ENCODE measurements around the gene FNIP2.
A peak's percentile ranks its signal among the peaks of the same experiment; 100 is the strongest.

The FNIP2 gene

DNA sequence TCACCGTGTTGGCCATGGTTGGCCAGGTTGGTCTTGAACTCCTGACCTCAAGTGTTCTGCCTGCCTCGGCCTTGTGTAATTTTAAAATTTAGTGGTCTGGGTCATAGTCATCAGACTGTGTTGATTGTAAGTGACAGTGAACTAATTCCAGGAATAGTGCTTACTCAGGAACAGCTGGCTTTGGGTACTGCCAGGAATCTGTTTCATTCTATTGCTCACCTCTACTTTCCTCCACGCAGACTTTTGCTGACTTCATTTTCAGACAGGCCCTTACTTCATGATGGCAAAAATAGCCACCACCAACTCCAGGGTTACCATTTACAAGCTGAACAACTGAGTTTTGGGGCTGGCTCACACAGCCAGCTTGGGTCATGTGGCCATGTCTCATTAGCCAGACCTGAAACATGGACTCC is 54.6 kb downstream of the FNIP2 start:
- intact Hi-C loops (cut with DNase I; ENCODE audit: low total_unique reads) = no loop called here
- H3K4me1 ChIP-seq = peaks cover 0 to 94% (median 61%) of the 10 kb centered on the region in 4 donors
- H3K27me3 ChIP-seq = no peaks in the 10 kb centered on the region
- H3K4me3 ChIP-seq = no peak overlapping the region
- H3K9me3 ChIP-seq = no peaks in the 10 kb centered on the region
- TF ChIP-seq, protein P1, sequence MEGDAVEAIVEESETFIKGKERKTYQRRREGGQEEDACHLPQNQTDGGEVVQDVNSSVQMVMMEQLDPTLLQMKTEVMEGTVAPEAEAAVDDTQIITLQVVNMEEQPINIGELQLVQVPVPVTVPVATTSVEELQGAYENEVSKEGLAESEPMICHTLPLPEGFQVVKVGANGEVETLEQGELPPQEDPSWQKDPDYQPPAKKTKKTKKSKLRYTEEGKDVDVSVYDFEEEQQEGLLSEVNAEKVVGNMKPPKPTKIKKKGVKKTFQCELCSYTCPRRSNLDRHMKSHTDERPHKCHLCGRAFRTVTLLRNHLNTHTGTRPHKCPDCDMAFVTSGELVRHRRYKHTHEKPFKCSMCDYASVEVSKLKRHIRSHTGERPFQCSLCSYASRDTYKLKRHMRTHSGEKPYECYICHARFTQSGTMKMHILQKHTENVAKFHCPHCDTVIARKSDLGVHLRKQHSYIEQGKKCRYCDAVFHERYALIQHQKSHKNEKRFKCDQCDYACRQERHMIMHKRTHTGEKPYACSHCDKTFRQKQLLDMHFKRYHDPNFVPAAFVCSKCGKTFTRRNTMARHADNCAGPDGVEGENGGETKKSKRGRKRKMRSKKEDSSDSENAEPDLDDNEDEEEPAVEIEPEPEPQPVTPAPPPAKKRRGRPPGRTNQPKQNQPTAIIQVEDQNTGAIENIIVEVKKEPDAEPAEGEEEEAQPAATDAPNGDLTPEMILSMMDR (IDR thresholded peaks at IDR 0.05) = no peak
- peak overlapping the region; percentile 62 to 75 for H3K27ac ChIP-seq
- DNase-seq = no peak
- no peaks in the 10 kb centered on the region for H3K36me3 ChIP-seq

DNA sequence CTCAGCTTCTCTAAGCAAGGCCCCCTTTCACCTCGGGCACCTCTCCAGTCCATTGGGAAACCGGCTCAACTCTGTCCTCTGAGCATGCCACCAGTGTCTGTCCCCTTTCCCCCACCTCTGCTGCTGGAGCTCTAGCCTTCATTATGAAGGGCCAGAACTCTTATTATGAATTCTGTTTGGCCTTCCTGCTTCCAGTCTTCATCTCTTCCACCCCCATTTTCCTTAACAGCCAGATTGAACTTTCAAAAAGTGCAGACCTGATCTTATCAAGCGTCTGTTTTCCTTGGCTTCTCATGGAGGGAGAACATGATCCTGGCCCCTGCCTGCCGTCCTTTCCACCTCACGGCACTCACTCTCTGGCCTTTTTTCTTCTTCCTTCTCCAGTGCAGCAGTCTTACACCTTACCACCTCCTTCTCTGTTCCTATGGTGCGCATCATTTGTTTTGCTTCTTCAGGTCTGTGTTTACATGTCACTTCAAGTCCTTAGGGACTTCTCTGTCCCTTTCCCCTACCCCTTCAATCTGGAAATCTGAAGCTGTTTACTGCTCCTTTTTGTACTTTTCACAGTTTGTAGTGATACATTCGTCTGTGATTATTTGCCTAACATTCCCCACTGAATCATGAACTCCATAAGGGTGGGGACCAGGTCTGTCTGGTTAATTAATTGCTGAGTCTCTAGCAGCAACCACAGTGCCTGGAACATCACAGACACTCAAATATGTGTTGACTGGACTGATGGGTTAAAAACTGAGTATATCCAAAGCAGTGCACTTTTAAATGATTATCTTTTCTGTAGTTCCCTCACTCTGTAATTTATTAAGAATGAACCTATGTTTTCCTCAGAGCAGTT is 55.8 kb downstream of the FNIP2 start:
- DNase-seq = no peak
- H3K4me3 ChIP-seq = no peak overlapping the region
- TF ChIP-seq, protein P1 (IDR thresholded peaks at IDR 0.05) = no peak
- peaks cover 0 to 82% (median 53%) of the 10 kb centered on the region in 4 donors for H3K4me1 ChIP-seq
- H3K27ac ChIP-seq = peak overlapping the region; percentile 62 to 75
- intact Hi-C loops (cut with DNase I; ENCODE audit: low total_unique reads) = no loop called here
- H3K27me3 ChIP-seq = no peaks in the 10 kb centered on the region
- peaks cover 0 to 7% (median 6%) of the 10 kb centered on the region in 3 donors for H3K36me3 ChIP-seq
- H3K9me3 ChIP-seq = no peaks in the 10 kb centered on the region

DNA sequence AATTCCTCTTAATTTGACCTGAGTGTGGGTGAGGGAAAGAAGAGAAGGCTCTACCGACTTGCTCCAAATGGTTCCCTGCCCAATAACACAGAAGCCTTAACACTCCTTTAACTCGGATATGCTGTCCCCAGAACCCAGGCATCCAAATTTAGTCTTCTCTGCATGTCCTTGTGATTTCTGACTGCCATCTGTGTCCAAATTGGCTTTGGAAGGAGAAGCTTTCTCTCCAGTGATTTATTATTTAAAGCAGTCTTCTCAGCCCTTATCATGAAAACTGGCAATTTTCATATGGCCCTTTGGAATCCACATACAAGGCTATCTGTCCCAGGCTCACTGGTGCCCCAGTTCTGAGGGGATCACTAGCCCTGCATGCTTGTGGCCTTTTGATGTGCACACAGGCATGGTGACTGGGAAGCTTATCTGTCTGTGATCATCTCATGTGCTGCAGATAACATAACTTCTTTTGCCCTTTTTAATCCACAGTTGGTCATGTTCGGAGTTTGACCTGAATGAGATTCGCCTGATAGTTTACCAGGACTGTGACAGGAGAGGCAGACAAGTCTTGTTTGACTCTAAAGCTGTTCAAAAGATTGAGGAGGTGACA is 56.7 kb downstream of the FNIP2 start:
- Histone ChIP-seq H3K27ac (peak overlapping the region; percentile 62 to 75), H3K4me1 (peaks cover 0 to 73% (median 45%) of the 10 kb centered on the region in 4 donors), H3K9me3 (no peaks in the 10 kb centered on the region), H3K27me3 (no peaks in the 10 kb centered on the region), H3K36me3 (peaks cover 2 to 10% (median 7%) of the 10 kb centered on the region in 3 donors), H3K4me3 (no peak overlapping the region)
- no peak for DNase-seq
- intact Hi-C loops (cut with DNase I; ENCODE audit: low total_unique reads) = no loop called here
- TF ChIP-seq, protein P1 (IDR thresholded peaks at IDR 0.05) = no peak

DNA sequence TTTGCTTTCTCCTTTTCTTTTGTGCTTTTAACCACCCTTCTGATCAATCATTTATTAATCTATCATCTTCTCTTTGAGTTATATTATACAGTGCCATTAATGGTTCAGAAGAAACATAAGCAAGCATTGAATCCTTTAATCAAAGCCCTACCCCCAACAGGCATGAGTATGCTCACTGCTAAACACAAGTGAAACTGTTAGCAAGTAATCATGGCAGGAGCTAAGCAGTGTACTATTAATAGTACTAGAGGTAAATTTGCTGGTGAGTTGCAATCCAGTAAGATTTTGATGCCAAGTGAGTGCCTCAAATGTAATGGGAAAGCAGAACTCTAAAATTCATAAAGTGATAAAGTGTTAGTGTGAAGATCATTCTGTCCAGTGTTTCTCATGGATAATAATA is 57.2 kb downstream of the FNIP2 start:
- peaks cover 0 to 68% (median 41%) of the 10 kb centered on the region in 4 donors for H3K4me1 ChIP-seq
- TF ChIP-seq, protein P1 (IDR thresholded peaks at IDR 0.05) = no peak
- DNase-seq = no peak
- H3K27ac ChIP-seq = peak overlapping the region; percentile 62 to 75
- peaks cover 5 to 10% (median 7%) of the 10 kb centered on the region in 3 donors for H3K36me3 ChIP-seq
- H3K4me3 ChIP-seq = no peak overlapping the region
- intact Hi-C loops (cut with DNase I; ENCODE audit: low total_unique reads) = no loop called here
- no peaks in the 10 kb centered on the region for H3K9me3 ChIP-seq
- H3K27me3 ChIP-seq = no peaks in the 10 kb centered on the region

DNA sequence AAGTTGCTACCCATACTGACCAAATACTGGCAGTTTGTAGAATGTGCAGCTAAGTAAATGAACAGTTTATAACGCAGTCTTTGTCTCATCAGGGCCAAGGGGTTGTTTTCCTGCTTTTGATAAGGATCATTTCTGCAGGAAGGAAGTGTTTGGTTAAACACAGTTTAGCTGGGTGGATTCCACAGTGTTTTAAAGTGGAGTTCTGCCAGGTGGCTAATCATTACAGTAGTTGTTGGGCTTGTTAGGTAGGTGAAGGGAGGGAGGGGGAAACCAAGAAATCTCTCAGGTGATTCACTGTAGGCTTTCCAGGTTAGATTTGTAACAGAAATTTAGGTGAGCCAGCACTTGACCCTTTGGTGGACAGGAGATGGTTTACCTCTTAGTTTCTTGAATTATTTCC is 58.1 kb downstream of the FNIP2 start:
- TF ChIP-seq, protein P1 (IDR thresholded peaks at IDR 0.05) = no peak
- DNase-seq = no peak
- Histone ChIP-seq H3K36me3 (peaks cover 10 to 12% (median 10%) of the 10 kb centered on the region in 3 donors), H3K27me3 (no peaks in the 10 kb centered on the region), H3K4me3 (no peak overlapping the region), H3K27ac (no peak overlapping the region), H3K4me1 (peaks cover 0 to 60% (median 33%) of the 10 kb centered on the region in 4 donors), H3K9me3 (no peaks in the 10 kb centered on the region)
- intact Hi-C loops (cut with DNase I; ENCODE audit: low total_unique reads) = no loop called here

All from tibial artery (tissue), 4 donors.